GM04504 (cell line): Measurements from ENCODE around the gene KCNC1.
A peak's percentile ranks its signal among the peaks of the same experiment; 100 is the strongest.

Experiments
- DNase-seq: peaks from one replicate; pipeline ENCODE4 v3.0.0-alpha.2; 2012; ENCODE audit warnings: low read depth

Gene KCNC1

GRCh38 chr11:17793642-17794170, 59.1 kb downstream of the KCNC1 start:
- no peak for DNase-seq

- no peak for DNase-seq
Observed at GRCh38 chr11:17794981-17795380, 60.4 kb downstream of the KCNC1 start.

DNA sequence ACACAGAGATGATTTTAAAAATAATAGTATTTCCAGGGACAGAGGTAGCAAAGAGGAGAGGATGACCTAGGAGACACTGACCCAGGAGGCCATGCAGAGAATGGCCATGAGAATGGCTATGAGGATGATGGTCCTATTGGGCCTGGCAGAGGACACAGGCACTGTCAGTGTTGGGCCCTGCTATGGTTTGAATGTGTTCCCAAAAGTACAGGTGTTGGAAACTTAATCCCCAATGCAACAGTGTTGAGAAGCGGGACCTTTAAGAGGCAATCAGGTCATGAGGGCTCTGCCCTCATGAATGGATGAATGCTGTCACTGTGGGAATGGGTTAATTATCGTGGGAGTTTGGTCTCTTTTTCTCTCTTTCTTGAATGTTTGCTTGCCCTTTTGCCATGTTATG, 61.6 kb downstream of the KCNC1 start:
- DNase-seq = no peak

GRCh38 chr11:17798253-17798652, 63.7 kb downstream of the KCNC1 start:
- DNase-seq = no peak

DNA sequence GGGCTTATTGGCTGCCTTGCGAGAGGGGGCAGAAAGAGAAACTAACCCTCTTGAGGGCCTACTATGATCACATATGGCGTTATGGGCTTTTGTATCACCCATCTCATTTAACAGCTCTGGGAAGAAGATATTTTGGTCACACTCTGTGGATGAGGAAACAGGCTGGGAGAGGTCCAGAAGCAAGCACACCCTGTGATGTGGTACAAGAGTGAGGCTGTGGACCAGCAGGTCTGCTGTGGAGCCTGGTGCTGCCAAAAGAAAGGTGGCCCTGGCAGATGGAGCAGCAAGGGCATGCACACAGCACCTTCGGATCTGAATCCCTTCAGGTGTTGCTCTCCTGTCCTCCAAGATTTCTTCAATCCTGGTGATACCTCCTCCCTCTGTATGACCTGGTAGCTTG, 64.1 kb downstream of the KCNC1 start:
- DNase-seq = no peak

DNA sequence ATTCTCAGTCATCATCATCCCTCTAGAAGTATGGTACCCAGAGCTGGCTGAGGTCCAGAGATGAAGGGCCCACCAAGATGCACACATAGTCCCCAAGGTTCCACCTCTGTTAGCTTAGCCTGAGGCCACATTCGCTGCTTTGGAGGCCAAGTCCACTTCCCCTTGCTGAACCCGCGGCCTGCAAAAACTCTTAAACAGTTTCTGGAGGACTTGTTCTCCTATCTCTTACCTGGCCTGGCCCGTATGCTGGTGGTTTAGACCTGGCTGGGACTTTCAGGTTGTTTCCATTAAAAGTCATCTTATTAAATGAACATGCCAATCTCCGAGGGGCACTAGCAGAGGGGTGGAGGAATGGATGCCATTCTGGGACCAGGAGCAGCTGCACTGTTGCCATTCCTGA, 64.6 kb downstream of the KCNC1 start:
- DNase-seq = no peak

DNA sequence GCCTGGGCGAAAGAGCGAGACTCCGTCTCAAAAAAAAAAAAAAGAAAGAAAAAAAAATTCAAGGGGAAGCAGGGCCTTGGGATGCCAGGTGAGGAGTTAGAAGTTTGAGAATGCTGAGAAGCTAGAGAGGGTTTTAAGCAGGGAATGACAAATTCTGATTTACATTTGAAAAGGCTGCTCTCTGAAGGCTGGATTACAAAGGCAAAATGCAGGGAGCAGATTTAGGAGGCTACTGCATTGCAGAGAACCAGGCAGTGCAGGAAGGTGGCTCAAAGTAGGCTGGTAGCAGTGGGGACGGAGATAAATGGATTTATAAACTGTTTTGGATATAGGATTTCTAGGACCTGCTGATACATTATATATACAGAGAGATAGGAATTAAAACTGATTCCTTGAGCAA, 66.6 kb downstream of the KCNC1 start:
- DNase-seq = no peak

DNA sequence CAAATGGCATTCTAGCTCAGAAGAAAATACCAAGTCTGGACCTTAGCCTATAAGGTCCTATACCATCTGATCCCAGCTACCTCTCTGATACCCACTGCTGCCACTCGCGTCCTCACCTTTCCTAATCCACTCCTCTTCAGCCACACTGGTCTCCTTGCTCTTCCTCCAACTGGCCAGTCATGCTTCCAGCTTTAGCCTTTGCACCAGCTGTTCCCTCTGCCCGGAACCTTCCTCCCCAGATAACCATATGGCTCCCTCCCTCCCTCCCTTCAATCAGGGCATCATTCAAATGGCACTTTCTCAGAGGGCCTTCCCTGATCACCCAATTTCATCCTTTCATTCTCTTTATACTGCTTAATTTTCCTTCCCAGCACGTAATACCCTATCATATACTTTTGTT, 67.9 kb downstream of the KCNC1 start:
- no peak for DNase-seq

DNA sequence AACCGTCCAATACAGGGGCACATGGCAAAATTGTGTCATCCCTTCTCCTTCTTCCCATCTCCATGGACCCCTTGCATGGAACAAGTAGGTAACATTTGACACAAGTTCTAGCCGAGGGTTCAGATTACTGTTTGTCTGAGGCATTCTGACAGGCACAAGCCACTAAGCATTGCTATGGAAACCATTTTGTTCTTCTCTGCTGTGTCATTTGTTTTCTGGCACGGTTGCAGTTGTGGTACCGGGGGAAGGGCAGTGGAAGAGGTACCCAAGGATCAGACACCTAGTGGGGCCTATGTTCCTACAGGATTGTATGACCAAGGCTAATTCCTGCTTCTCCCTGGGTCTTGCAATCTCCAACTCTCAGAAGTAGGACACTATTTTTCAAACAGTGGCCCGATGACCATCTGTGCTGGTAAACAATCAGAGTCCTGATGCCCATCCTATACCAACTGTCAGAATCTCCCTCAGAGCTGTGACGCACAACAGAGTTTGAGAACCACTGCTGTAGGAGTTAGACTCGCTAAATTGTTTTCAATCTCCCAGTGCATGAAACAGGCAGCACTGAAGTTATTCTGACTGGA, 69.3 kb downstream of the KCNC1 start:
- no peak for DNase-seq

- no peak for DNase-seq
Observed at GRCh38 chr11:17805043-17805442, 70.5 kb downstream of the KCNC1 start.

- DNase-seq = no peak
Observed at GRCh38 chr11:17805873-17806272, 71.3 kb downstream of the KCNC1 start.

DNA sequence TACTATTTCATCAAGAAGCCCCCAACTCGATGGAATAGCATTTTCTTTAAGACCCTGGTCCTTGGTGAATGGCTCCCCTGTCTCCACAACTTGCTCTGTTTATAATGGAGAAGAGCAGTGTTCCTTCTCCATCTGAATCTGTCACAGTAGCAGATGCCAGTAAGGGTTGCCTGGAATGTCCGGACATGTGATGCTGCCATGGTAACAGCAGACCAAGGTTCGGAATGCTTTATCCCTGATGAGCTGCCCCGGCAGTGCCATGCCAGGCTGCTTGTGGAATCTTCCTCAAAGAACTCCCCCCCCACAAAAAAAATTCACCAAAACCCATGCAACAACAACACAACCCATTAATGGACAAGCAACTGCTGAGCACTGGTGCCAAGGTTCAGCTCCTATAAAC, 72.5 kb downstream of the KCNC1 start:
- DNase-seq = no peak

DNA sequence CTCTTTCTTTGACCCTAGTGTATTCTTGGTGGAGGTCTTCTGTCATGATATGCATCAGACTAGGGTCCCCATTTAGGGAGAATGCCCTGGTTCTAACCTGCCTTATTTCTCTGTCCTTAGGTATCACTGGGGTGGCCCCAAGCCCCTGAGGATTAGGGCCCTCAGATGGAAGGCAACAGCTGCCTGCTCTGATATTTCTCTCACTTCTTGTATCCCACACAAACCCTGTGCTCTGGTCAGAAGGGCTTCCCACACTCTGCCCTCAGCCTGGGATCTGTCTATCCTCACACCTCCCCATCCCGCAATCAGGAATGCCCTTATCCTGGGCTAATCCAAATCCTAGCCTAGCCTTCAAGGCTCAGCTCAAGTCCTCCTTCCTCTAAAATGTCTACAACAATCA, 75.5 kb downstream of the KCNC1 start:
- DNase-seq = no peak

- no peak for DNase-seq
Observed at GRCh38 chr11:17810746-17811145, 76.2 kb downstream of the KCNC1 start.

GRCh38 chr11:17811352-17811751, 76.8 kb downstream of the KCNC1 start:
- DNase-seq = no peak

- no peak for DNase-seq
Observed at GRCh38 chr11:17812091-17812864, 77.7 kb downstream of the KCNC1 start.

GRCh38 chr11:17812865-17813187, 78.2 kb downstream of the KCNC1 start:
- no peak for DNase-seq

DNA sequence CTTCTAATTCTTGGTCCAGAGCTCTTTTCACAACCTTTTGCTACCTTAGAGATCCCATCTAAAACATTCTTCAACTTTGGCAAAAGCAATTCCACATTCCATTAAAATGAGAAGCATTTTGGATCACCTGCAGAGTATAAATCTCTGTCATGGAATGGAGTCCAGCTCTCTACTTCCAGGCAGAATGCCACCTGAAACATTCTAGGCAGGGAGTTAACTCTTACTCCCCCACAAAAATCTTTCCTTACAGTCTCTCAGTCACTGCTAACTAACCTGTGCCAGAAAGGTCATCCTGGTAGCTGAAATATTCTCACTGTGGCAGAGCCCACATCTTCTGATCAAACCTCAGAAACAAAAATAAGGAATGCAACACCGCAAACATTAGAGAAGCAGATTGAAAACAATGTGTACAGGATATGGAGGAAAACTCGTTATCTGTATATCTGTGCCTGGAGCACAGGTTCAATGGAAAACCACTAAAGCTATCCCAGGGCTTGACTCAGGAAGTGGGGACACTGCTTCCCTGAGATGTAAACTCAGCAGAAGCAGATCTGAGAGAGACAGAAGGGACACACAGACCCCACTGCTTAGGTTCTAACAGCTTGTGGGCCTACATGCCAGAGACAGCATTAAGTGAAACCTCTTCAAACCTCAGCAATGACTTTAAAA, 78.9 kb downstream of the KCNC1 start:
- no peak for DNase-seq

DNA sequence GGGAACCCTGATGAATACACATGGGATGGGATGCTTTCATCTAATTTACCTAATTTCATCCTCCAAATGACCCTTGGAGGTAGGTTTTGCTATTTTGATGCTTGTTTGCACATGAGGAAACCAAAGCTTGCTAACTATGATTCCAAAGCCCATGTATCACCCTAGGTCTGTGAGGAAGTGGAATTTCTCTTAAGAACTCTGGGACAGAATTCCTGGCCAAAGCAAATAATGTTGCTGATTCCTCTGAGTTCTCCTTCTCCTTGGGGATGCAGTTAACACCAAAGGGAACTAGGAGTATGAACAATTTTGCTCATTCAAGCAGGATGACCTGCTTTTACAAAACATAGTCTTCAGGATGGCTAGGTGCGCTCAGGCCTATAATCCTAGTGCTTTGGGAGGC, 80.0 kb downstream of the KCNC1 start:
- DNase-seq = no peak

- DNase-seq = no peak
Observed at GRCh38 chr11:17816232-17816931, 81.8 kb downstream of the KCNC1 start.

DNA sequence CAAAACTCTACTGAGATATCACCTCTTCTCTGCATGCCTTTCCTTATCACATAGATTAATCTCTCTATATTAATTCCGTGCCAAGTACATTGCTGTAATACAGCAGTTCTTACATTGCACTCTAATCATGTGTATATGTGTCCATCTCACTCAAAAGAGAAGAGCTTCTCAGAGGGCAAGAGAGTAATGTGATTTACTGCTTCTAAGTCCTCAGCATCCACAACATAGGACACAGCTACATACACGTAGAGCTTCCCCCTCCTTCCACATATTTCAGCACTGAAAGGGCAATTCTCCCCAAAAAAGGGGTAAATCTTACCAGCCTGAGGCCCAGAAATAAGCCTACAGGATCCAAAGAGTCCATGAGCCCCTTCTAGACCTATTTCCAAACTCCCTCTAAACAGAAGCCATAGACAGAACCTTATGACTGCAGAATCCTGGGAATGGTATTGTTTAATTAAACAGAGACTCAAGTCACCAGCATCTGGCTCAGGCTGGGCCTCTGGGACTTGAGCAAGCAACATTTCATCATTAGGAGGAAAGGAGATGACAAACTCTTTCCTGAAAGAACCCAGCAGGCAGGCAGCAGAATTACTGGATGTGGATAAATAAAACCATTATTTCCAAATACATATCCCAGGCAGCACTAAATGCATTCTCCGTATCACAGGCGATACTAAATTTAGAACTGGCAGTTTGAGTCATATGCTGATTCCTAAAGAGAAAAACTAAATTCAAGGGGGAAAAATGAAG, 87.2 kb downstream of the KCNC1 start:
- DNase-seq = peak; percentile 49

GRCh38 chr11:17822401-17822781, 87.8 kb downstream of the KCNC1 start:
- no peak for DNase-seq
